ENCODE data around the gene ZDHHC1.

The ZDHHC1 gene

GRCh38 chr16:67386861-67387455 is 29.3 kb downstream of the ZDHHC1 start:
- Histone ChIP-seq H2AK5ac (ENCODE audit: low read length) (no peak overlapping the region), H3K27me3 (ENCODE audit: insufficient read depth, low read length) (no peaks in the 10 kb centered on the region), H4K91ac (ENCODE audit: low read depth, low read length) (no peak overlapping the region), H3K4me2 (ENCODE audit: low read length) (no peak overlapping the region), H3K9me3 (ENCODE audit: insufficient read depth, low read depth, low read length) (peaks cover 2% of the 10 kb centered on the region), H3K14ac (ENCODE audit: low read length) (no peak overlapping the region), H2BK5ac (ENCODE audit: low read depth, low read length, poor library complexity) (no peak overlapping the region), H3K27ac (ENCODE audit: low read depth, low read length) (no peak overlapping the region), H2AFZ (ENCODE audit: insufficient read depth, low read length, poor library complexity) (no peak overlapping the region), H3K4ac (ENCODE audit: low read depth, low read length) (no peak overlapping the region), H3K79me1 (ENCODE audit: low read length) (no peaks in the 10 kb centered on the region), H4K8ac (ENCODE audit: low read depth, low read length) (no peak overlapping the region), H3K79me2 (ENCODE audit: control insufficient read depth, insufficient read depth, low read length, poor library complexity) (no peaks in the 10 kb centered on the region), H3K4me3 (ENCODE audit: low read depth, low read length) (no peak overlapping the region), H4K12ac (ENCODE audit: low read depth, low read length) (no peak overlapping the region), H3K36me3 (ENCODE audit: control insufficient read depth in 1 of 2, insufficient read depth in 2 of 2, low read length in 2 of 2) (no peaks in the 10 kb centered on the region), H3K9ac (ENCODE audit: low read length) (no peak overlapping the region), H3K23ac (ENCODE audit: low read length) (no peak overlapping the region), H3K18ac (ENCODE audit: low read length) (no peak overlapping the region), H3K4me1 (ENCODE audit: control insufficient read depth in 1 of 2, insufficient read depth in 2 of 2, low read length in 2 of 2) (no peaks in the 10 kb centered on the region), H2BK12ac (ENCODE audit: low read length) (no peak overlapping the region), H2BK120ac (ENCODE audit: insufficient read depth, low read length, poor library complexity) (no peak overlapping the region)
- WGBS (ENCODE audit: extremely low coverage, insufficient coverage, insufficient read length), result no CpG with 5 or more reads among the region's 5 CpGs
- DNase-seq, result no peak

GRCh38 chr16:67384778-67385510 is 31.3 kb downstream of the ZDHHC1 start:
- H3K18ac ChIP-seq (ENCODE audit: low read length), result no peak overlapping the region
- no peak overlapping the region for H3K4ac ChIP-seq (ENCODE audit: low read depth, low read length)
- H2AK5ac ChIP-seq (ENCODE audit: low read length), result no peak overlapping the region
- WGBS (ENCODE audit: extremely low coverage, insufficient coverage, insufficient read length), result no CpG with 5 or more reads among the region's 8 CpGs
- no peak overlapping the region for H4K8ac ChIP-seq (ENCODE audit: low read depth, low read length)
- H3K36me3 ChIP-seq (ENCODE audit: control insufficient read depth in 1 of 2, insufficient read depth in 2 of 2, low read length in 2 of 2), result no peaks in the 10 kb centered on the region
- H3K14ac ChIP-seq (ENCODE audit: low read length), result no peak overlapping the region
- H2AFZ ChIP-seq (ENCODE audit: insufficient read depth, low read length, poor library complexity), result no peak overlapping the region
- H3K23ac ChIP-seq (ENCODE audit: low read length), result no peak overlapping the region
- no peaks in the 10 kb centered on the region for H3K79me2 ChIP-seq (ENCODE audit: control insufficient read depth, insufficient read depth, low read length, poor library complexity)
- H3K4me2 ChIP-seq (ENCODE audit: low read length), result no peak overlapping the region
- no peak overlapping the region for H2BK12ac ChIP-seq (ENCODE audit: low read length)
- no peak overlapping the region for H3K27ac ChIP-seq (ENCODE audit: low read depth, low read length)
- no peak overlapping the region for H4K91ac ChIP-seq (ENCODE audit: low read depth, low read length)
- H3K79me1 ChIP-seq (ENCODE audit: low read length), result no peaks in the 10 kb centered on the region
- no peak overlapping the region for H2BK120ac ChIP-seq (ENCODE audit: insufficient read depth, low read length, poor library complexity)
- DNase-seq, result no peak
- H3K27me3 ChIP-seq (ENCODE audit: insufficient read depth, low read length), result no peaks in the 10 kb centered on the region
- no peaks in the 10 kb centered on the region for H3K4me1 ChIP-seq (ENCODE audit: control insufficient read depth in 1 of 2, insufficient read depth in 2 of 2, low read length in 2 of 2)
- H2BK5ac ChIP-seq (ENCODE audit: low read depth, low read length, poor library complexity), result no peak overlapping the region
- H3K4me3 ChIP-seq (ENCODE audit: low read depth, low read length), result no peak overlapping the region
- peaks cover 2% of the 10 kb centered on the region for H3K9me3 ChIP-seq (ENCODE audit: insufficient read depth, low read depth, low read length)
- H3K9ac ChIP-seq (ENCODE audit: low read length), result no peak overlapping the region
- H4K12ac ChIP-seq (ENCODE audit: low read depth, low read length), result no peak overlapping the region

- Histone ChIP-seq H2BK12ac (ENCODE audit: low read length) (no peak overlapping the region), H3K9me3 (ENCODE audit: insufficient read depth, low read depth, low read length) (peaks cover 2% of the 10 kb centered on the region), H2AFZ (ENCODE audit: insufficient read depth, low read length, poor library complexity) (no peak overlapping the region), H3K27ac (ENCODE audit: low read depth, low read length) (no peak overlapping the region), H3K4ac (ENCODE audit: low read depth, low read length) (no peak overlapping the region), H3K4me1 (ENCODE audit: control insufficient read depth in 1 of 2, insufficient read depth in 2 of 2, low read length in 2 of 2) (no peaks in the 10 kb centered on the region), H2BK120ac (ENCODE audit: insufficient read depth, low read length, poor library complexity) (no peak overlapping the region), H3K79me1 (ENCODE audit: low read length) (no peaks in the 10 kb centered on the region), H2AK5ac (ENCODE audit: low read length) (no peak overlapping the region), H3K36me3 (ENCODE audit: control insufficient read depth in 1 of 2, insufficient read depth in 2 of 2, low read length in 2 of 2) (no peaks in the 10 kb centered on the region), H3K4me2 (ENCODE audit: low read length) (no peak overlapping the region), H3K23ac (ENCODE audit: low read length) (no peak overlapping the region), H3K14ac (ENCODE audit: low read length) (no peak overlapping the region), H3K9ac (ENCODE audit: low read length) (no peak overlapping the region), H4K12ac (ENCODE audit: low read depth, low read length) (no peak overlapping the region), H3K4me3 (ENCODE audit: low read depth, low read length) (no peak overlapping the region), H3K27me3 (ENCODE audit: insufficient read depth, low read length) (no peaks in the 10 kb centered on the region), H3K79me2 (ENCODE audit: control insufficient read depth, insufficient read depth, low read length, poor library complexity) (no peaks in the 10 kb centered on the region), H4K91ac (ENCODE audit: low read depth, low read length) (no peak overlapping the region), H2BK5ac (ENCODE audit: low read depth, low read length, poor library complexity) (no peak overlapping the region), H4K8ac (ENCODE audit: low read depth, low read length) (no peak overlapping the region), H3K18ac (ENCODE audit: low read length) (no peak overlapping the region)
- DNase-seq, result no peak
- WGBS (ENCODE audit: extremely low coverage, insufficient coverage, insufficient read length), result no CpG with 5 or more reads among the region's 3 CpGs
Measured at GRCh38 chr16:67383284-67383683, 33.0 kb downstream of the ZDHHC1 start.

- Histone ChIP-seq H3K4me1 (ENCODE audit: control insufficient read depth in 1 of 2, insufficient read depth in 2 of 2, low read length in 2 of 2) (no peaks in the 10 kb centered on the region), H4K91ac (ENCODE audit: low read depth, low read length) (no peak overlapping the region), H2BK12ac (ENCODE audit: low read length) (no peak overlapping the region), H3K79me1 (ENCODE audit: low read length) (no peaks in the 10 kb centered on the region), H3K9ac (ENCODE audit: low read length) (no peak overlapping the region), H2BK5ac (ENCODE audit: low read depth, low read length, poor library complexity) (no peak overlapping the region), H3K36me3 (ENCODE audit: control insufficient read depth in 1 of 2, insufficient read depth in 2 of 2, low read length in 2 of 2) (no peaks in the 10 kb centered on the region), H3K14ac (ENCODE audit: low read length) (no peak overlapping the region), H2AK5ac (ENCODE audit: low read length) (no peak overlapping the region), H3K4me2 (ENCODE audit: low read length) (no peak overlapping the region), H2AFZ (ENCODE audit: insufficient read depth, low read length, poor library complexity) (no peak overlapping the region), H4K8ac (ENCODE audit: low read depth, low read length) (no peak overlapping the region), H3K4me3 (ENCODE audit: low read depth, low read length) (no peak overlapping the region), H3K18ac (ENCODE audit: low read length) (no peak overlapping the region), H3K27me3 (ENCODE audit: insufficient read depth, low read length) (no peaks in the 10 kb centered on the region), H3K9me3 (ENCODE audit: insufficient read depth, low read depth, low read length) (no peaks in the 10 kb centered on the region), H3K4ac (ENCODE audit: low read depth, low read length) (no peak overlapping the region), H3K79me2 (ENCODE audit: control insufficient read depth, insufficient read depth, low read length, poor library complexity) (no peaks in the 10 kb centered on the region), H2BK120ac (ENCODE audit: insufficient read depth, low read length, poor library complexity) (no peak overlapping the region), H3K23ac (ENCODE audit: low read length) (no peak overlapping the region), H3K27ac (ENCODE audit: low read depth, low read length) (no peak overlapping the region), H4K12ac (ENCODE audit: low read depth, low read length) (no peak overlapping the region)
- DNase-seq, result no peak
- WGBS (ENCODE audit: extremely low coverage, insufficient coverage, insufficient read length), result no CpG with 5 or more reads among the region's 1 CpG
Measured at GRCh38 chr16:67378642-67379041, 37.6 kb downstream of the ZDHHC1 start.
